ENCODE data around the gene JAKMIP2. TPM values are rescaled to one million over a fixed set of nuclear protein-coding genes. Genes with fewer than 3 reads are reported as not detected.

The JAKMIP2 gene
- total RNA-seq, 1 experiment from 2014 or later: 6.4 TPM

DNA sequence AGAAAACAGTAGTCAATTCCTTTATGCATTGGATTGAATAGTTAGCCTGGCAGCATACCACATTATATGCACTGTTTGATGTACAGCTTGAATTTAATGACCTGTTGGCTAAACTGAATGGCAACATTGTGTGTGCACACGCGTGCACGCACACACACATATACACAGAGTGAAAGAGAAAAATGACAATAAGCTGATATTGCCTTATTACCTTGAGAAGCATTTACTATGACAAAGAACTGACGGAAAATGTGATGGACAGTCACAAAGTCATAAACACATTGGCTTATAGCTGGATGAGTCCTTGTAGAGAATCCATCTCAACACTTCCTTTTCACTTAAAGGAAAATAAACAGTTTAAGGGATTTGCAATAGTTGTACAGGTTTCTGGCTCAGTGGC is 15.5 kb downstream of the JAKMIP2 start:
- Histone ChIP-seq H2BK120ac (ENCODE audit: low read depth, low read length, poor library complexity, severe bottlenecking) (no peak overlapping the region), H3K27ac (ENCODE audit: insufficient read length, low read depth, low read length) (no peak overlapping the region), H3K56ac (ENCODE audit: insufficient read length, low read depth, low read length) (no peak overlapping the region), H3K4ac (ENCODE audit: low read depth, low read length) (no peak overlapping the region), H3K79me1 (ENCODE audit: insufficient read depth, low read depth, low read length, poor library complexity, severe bottlenecking) (no peaks in the 10 kb centered on the region), H3K23me2 (ENCODE audit: insufficient read length, low read depth, low read length, poor library complexity, severe bottlenecking) (no peaks in the 10 kb centered on the region), H4K8ac (replicated peaks; ENCODE audit: insufficient read length, low read depth, low read length) (no peak overlapping the region), H3K4me1 (ENCODE audit: insufficient read depth, low read length) (no peaks in the 10 kb centered on the region), H2AFZ (ENCODE audit: low read length) (no peak overlapping the region), H3K18ac (ENCODE audit: insufficient read length, low read depth, low read length) (no peak overlapping the region), H3T11ph (ENCODE audit: low read length) (no peak overlapping the region), H3K9me3 (ENCODE audit: control insufficient read depth, low read depth, low read length) (no peaks in the 10 kb centered on the region), H3K14ac (ENCODE audit: insufficient read depth, low read length) (no peak overlapping the region), H4K20me1 (ENCODE audit: control insufficient read depth, insufficient read depth, insufficient read length) (no peaks in the 10 kb centered on the region), H3K79me2 (ENCODE audit: insufficient read depth, low read length) (no peaks in the 10 kb centered on the region), H3K9ac (ENCODE audit: extremely low read depth, insufficient read length, low read length) (no peak overlapping the region), H4K91ac (ENCODE audit: insufficient read length, low read depth, low read length) (no peak overlapping the region), H3K4me2 (ENCODE audit: insufficient read depth, insufficient read length, low read length) (no peak overlapping the region), H4K5ac (ENCODE audit: insufficient read length, low read depth, low read length) (no peak overlapping the region), H2BK5ac (ENCODE audit: insufficient read length, low read length) (no peak overlapping the region), H2BK15ac (ENCODE audit: low read depth, low read length) (no peak overlapping the region), H3K23ac (ENCODE audit: insufficient read length, low read depth, low read length) (no peak overlapping the region), H2BK20ac (ENCODE audit: low read depth, low read length, poor library complexity, severe bottlenecking) (no peak overlapping the region), H2BK12ac (ENCODE audit: insufficient read length, low read depth, low read length) (no peak overlapping the region), H2AK5ac (ENCODE audit: insufficient read length, low read length) (no peak overlapping the region), H3K27me3 (ENCODE audit: insufficient read depth, low read length) (no peaks in the 10 kb centered on the region)
- TF ChIP-seq, protein P1, sequence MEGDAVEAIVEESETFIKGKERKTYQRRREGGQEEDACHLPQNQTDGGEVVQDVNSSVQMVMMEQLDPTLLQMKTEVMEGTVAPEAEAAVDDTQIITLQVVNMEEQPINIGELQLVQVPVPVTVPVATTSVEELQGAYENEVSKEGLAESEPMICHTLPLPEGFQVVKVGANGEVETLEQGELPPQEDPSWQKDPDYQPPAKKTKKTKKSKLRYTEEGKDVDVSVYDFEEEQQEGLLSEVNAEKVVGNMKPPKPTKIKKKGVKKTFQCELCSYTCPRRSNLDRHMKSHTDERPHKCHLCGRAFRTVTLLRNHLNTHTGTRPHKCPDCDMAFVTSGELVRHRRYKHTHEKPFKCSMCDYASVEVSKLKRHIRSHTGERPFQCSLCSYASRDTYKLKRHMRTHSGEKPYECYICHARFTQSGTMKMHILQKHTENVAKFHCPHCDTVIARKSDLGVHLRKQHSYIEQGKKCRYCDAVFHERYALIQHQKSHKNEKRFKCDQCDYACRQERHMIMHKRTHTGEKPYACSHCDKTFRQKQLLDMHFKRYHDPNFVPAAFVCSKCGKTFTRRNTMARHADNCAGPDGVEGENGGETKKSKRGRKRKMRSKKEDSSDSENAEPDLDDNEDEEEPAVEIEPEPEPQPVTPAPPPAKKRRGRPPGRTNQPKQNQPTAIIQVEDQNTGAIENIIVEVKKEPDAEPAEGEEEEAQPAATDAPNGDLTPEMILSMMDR (conservative IDR thresholded peaks at IDR 0.05): no peak
- Mint-ChIP-seq H3K27me3 (ENCODE audit: low read depth) (no peaks in the 10 kb centered on the region), H3K27ac (no peak overlapping the region), H3K4me1 (peaks cover 14 to 18% of the 10 kb centered on the region in 2 experiments), H3K9me3 (no peaks in the 10 kb centered on the region), H3K4me3 (no peak overlapping the region), H3K36me3 (ENCODE audit: insufficient read depth in 1 of 3, low read depth in 3 of 3) (no peaks in the 10 kb centered on the region; a peak in 1 of 7 replicates)
- DNase-seq: no peak
- WGBS (ENCODE audit: extremely low coverage, insufficient read length, low lambda C conversion rate): no CpG with 5 or more reads among the region's 4 CpGs
